ENCODE results near the gene PRF1.
A peak's percentile ranks its signal among the peaks of the same experiment; 100 is the strongest.
"Not testable (repeated sequence)": the region's sequence is repeated elsewhere in the genome, so short reads cannot be mapped to it uniquely, and the experiment has no call there.

The PRF1 gene

GRCh38 chr10:70602665-70603448 lies at the start of gene PRF1:
TSS of gene PRF1 (minus strand) at chr10:70602741. CDS start at chr10:70600902, 1,839 bp downstream.
- DNase-seq (ENCODE audit: extremely low read depth in 1 of 2, low read depth in 1 of 2), result peak; percentile 78 to 88

GRCh38 chr10:70651661-70652060 lies 49.1 kb upstream of the PRF1 start:
- no peak for DNase-seq (ENCODE audit: extremely low read depth in 1 of 2, low read depth in 1 of 2)

DNA sequence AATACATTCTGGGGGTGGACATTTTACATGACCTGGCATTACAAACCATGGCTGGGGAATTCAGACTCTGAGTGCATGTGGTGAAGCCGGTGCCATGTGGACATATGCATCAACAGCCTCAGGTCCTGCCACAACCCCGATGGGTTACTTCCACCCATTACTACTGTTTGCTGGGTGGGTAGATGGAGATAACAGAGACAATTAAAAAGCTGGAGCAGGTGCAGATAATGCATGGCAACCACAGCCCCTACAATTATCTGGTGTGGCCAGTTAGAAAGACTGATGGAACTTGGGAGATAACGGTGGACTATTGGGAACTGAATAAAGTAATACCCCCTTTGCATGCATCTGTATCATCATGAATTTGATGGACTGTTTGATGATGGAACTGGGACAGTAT lies 48.2 kb upstream of the PRF1 start:
- no peak for DNase-seq (ENCODE audit: extremely low read depth in 1 of 2, low read depth in 1 of 2)

DNA sequence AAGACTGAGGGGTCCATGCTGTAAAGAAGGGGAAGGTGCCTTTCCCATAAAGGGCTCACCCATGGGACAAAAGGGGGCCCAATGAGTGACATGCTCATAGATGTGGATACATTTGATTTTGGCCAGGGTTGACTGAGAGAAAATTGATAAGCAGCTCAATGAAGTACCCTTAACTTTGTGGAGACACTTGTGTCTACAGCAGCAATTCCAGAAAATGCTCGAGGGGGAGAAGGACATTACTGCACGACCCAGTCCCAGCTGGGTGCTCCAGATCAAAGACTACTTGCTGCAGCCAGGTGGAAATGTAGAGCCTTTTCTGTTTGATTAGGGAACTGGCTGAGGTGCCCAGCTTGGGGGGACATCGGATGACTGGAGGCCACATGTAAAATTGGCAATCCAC lies 47.6 kb upstream of the PRF1 start:
- no peak for DNase-seq (ENCODE audit: extremely low read depth in 1 of 2, low read depth in 1 of 2)

GRCh38 chr10:70649526-70649925 lies 47.0 kb upstream of the PRF1 start:
- DNase-seq (ENCODE audit: extremely low read depth in 1 of 2, low read depth in 1 of 2), result peak in 1 of 2 donors; percentile 19

GRCh38 chr10:70648427-70648826 lies 45.9 kb upstream of the PRF1 start:
- DNase-seq (ENCODE audit: extremely low read depth in 1 of 2, low read depth in 1 of 2), result no peak

DNA sequence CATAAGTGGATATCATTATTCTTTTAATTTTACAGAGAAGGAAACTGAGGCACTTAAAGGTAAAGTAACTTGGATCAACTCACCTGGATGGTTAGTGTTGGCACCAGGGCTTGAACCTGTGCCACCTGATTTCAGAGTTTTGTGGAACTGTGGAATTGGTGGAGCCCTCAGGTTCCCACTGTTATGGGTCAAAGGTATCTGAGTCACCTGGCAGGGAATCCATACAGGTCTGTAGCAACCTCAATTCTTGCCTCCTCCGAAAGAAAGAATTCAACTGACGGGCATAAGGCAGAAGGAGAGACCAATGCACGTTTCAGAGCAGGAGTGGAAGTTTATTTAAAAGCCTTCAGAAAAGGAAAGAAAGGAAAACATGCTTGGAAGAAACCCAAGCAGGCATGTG lies 44.5 kb upstream of the PRF1 start:
- no peak for DNase-seq (ENCODE audit: extremely low read depth in 1 of 2, low read depth in 1 of 2)

DNA sequence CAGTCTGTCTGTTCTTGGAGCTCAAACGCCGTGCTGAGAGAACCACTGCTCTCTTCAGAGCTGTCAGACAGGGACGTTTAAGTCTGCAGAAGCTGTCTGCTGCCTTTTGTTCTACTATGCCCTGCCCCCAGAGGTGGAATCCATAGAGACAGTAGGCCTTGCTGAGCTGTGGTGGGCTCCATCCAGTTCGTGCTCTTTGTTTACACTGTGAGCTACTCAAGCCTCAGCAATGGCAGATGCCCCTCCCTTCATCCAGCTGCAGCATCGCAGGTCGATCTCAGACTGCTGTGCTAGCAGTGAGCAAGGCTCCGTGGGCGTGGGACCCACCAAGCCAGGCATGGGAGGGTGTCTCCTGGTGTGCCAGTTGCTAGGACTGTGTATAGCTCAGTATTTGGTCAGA lies 42.4 kb upstream of the PRF1 start:
- not testable (repeated sequence) for DNase-seq (ENCODE audit: extremely low read depth in 1 of 2, low read depth in 1 of 2)

GRCh38 chr10:70643272-70643671 lies 40.7 kb upstream of the PRF1 start:
- not testable (repeated sequence) for DNase-seq (ENCODE audit: extremely low read depth in 1 of 2, low read depth in 1 of 2)

- DNase-seq (ENCODE audit: extremely low read depth in 1 of 2, low read depth in 1 of 2), result not testable (repeated sequence)
These were observed 37.3 kb upstream of the PRF1 start for GRCh38 chr10:70639640-70640383.

DNA sequence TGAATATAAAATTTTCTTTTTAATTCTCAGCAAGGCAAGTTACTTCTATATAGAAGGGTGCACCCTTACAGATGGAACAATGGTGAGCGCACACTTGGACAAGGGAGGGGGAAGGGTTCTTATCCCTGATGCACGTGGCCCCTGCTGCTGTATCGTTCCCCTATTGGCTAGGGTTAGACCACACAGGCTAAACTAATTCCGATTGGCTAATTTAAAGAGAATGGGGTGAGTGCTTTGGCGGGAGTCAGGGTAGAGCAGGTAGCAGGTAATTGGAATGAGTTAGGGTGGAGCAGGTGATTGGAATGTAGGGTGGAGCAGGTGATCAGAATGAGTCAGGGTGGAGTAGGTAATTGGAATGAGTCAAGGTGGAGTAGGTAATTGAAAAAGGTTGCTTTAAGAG lies 32.0 kb upstream of the PRF1 start:
- DNase-seq (ENCODE audit: extremely low read depth in 1 of 2, low read depth in 1 of 2), result not testable (repeated sequence)

DNA sequence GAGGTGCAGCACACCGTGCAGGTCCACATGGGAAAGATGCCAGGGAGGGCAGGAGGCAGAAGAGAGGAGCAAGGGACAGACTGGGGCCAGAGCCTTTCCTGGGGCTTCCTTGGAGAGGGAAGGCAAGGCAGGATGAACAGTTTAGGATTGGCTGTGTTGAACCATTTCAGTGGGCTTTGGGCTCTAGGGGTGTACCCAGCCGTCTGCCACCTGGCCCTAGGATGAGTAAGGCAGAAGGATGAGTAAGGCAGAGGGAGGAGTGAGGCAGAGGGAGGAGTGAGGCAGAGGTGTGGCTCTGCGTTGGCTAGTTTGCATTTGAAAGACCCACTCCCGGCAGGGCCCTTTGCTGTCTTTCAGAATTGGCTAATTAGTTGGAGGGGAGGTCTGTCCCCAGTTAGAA lies 31.5 kb upstream of the PRF1 start:
- no peak for DNase-seq (ENCODE audit: extremely low read depth in 1 of 2, low read depth in 1 of 2)

GRCh38 chr10:70631735-70632134 lies 29.2 kb upstream of the PRF1 start:
- DNase-seq (ENCODE audit: extremely low read depth in 1 of 2, low read depth in 1 of 2), result not testable (repeated sequence)

- no peak for DNase-seq (ENCODE audit: extremely low read depth in 1 of 2, low read depth in 1 of 2)
These were observed 26.8 kb upstream of the PRF1 start for GRCh38 chr10:70629338-70629737.

DNA sequence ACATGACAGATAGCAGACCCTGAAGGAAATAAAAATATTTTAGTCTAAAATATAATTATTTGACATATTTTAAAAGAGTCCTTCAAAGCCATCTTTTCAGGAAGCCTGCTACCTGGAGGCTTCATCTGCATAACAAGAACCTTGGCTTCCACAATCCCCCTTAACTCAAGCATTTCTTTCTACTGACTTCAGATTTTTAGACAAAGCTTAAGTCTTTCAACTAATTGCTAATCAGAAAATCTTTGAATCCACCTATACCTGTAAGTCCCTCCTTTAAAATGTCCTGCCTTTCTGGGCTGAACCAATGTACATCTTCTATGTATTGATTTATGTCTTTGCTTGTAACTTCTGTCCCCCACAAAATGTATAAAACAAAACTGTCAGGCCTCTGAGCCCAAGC lies 23.5 kb upstream of the PRF1 start:
- DNase-seq (ENCODE audit: extremely low read depth in 1 of 2, low read depth in 1 of 2), result no peak

DNA sequence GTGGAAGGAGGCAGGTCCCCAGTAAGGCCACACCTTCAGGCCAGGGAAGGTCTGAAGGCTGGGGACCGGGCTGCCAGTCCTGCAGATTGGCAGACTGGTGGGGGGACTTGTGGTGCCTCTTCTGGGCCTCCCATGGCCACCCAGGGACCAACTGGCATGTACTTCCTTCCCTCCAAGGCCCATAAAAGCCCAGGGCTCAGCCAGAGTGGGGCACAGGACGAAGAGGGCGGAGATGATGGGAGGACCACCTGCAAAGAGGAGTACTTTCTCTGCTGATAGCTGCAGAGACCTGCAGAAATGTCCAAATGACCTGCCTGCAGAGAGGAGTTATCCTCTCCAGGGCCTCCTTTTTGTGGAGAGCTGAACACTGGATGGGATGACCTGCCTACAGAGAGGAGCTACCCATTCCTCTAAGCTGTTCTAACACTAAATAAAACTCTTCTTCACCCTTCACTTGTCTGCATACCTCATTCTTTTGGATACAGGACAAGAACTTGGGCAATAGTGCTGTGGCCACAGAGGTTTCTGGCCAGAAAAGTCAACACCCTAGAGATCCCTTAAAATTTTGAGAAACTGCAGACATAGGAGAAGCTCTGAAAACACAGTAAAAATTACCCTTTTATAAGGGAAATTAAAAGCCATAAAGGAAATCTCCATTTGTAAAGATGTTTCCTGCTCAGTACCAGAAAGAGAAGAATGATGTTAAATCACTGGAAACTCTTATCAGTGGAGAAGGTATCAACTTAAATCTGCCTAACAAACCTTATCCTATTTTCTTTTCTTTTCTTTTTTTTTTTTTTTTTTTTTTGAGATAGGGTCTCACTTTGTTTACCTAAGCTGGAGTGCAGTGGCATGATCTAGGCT lies 20.7 kb upstream of the PRF1 start:
- DNase-seq (ENCODE audit: extremely low read depth in 1 of 2, low read depth in 1 of 2), result no peak

GRCh38 chr10:70622541-70622940 lies 20.0 kb upstream of the PRF1 start:
- no peak for DNase-seq (ENCODE audit: extremely low read depth in 1 of 2, low read depth in 1 of 2)

GRCh38 chr10:70621503-70622078 lies 19.1 kb upstream of the PRF1 start:
- no peak for DNase-seq (ENCODE audit: extremely low read depth in 1 of 2, low read depth in 1 of 2)

DNA sequence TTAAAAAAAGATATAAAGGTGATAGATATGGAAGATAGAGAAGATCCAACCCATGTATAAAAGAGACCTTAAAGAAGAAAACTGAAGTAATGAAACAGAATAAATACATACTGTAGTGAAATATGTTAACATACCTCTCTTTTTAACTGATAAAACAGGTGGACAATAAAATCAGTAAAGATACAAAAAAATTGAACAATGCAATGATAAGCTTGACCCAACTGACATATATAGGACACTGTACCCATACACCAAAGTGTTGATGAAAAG lies 17.4 kb upstream of the PRF1 start:
- DNase-seq (ENCODE audit: extremely low read depth in 1 of 2, low read depth in 1 of 2), result no peak

GRCh38 chr10:70619271-70620019 lies 16.9 kb upstream of the PRF1 start:
- DNase-seq (ENCODE audit: extremely low read depth in 1 of 2, low read depth in 1 of 2), result no peak

All from stimulated activated CD8-positive, alpha-beta memory T cell treated with anti-CD3 and anti-CD28 coated beads, Interleukin-7, amount 100 ng/mL, for 48 hours (primary cell).